K562 (cell line): Measurements from ENCODE around the gene FCHO1. TPM values are rescaled to one million over a fixed set of nuclear protein-coding genes. Genes with fewer than 3 reads are reported as not detected.

ENCODE experiments used
- ATF3 ChIP-seq, 2 experiments: fragments of 450-650 bp in 1 of 2; sonication (generic) in 1 of 2; formaldehyde crosslinking in 1 of 2; IDR thresholded peaks in 1 of 2; conservative IDR thresholded peaks in 1 of 2; 2 replicates each; pipeline versions ENCODE4 v1.6.1 to v1.8.1; 2016 to 2023; ENCODE audit warnings: mild to moderate bottlenecking in 2 of 2, moderate library complexity in 2 of 2, inconsistent platforms in 1 of 2, missing genetic modification reagents in 1 of 2
- CBX5 ChIP-seq: IDR thresholded peaks from 2 replicates; pipeline ENCODE4 v1.6.1; 2014; ENCODE audit warnings: low read depth, borderline replicate concordance
- CREB1 ChIP-seq, 2 experiments: sonication (generic) in 1 of 2; formaldehyde crosslinking in 1 of 2; IDR thresholded peaks; 2 replicates each; pipeline versions ENCODE4 v1.6.1 to v1.8.0; 2012 to 2022; ENCODE audit warnings: inconsistent platforms in 1 of 2, mild to moderate bottlenecking in 1 of 2, missing genetic modification reagents in 1 of 2, moderate library complexity in 1 of 2
- CXXC5 ChIP-seq: fragments of 250-450 bp; sonication (Bioruptor Pico); IDR thresholded peaks from 2 replicates; pipeline ENCODE4 v1.8.0; 2022; ENCODE audit warnings: inconsistent platforms, mild to moderate bottlenecking, moderate library complexity
- EP300 ChIP-seq: IDR thresholded peaks from 2 replicates; pipeline ENCODE4 v1.6.1; 2012; ENCODE audit warnings: low read length, improper control_type of control experiment
- HMGN3 ChIP-seq: IDR thresholded peaks from 2 replicates; pipeline ENCODE4 v1.6.1; 2011; ENCODE audit warnings: borderline replicate concordance, low read depth, mild to moderate bottlenecking, mixed read lengths, low read length; ENCODE audit not compliant: insufficient read length; ENCODE audit errors: extremely low read depth
- KLF1 ChIP-seq: fragments of 450-650 bp; IDR thresholded peaks from 2 replicates; pipeline ENCODE4 v1.6.1; 2016; ENCODE audit warnings: missing genetic modification characterization, missing compliant biosample characterization
- NCOA2 ChIP-seq, 2 experiments: fragments of 450-650 bp; IDR thresholded peaks; 2 replicates each; pipeline ENCODE4 v1.6.1; 2018; ENCODE audit warnings: mild to moderate bottlenecking in 2 of 2, moderate library complexity in 1 of 2; ENCODE audit not compliant: partially characterized antibody in 2 of 2
- NFE2L1 ChIP-seq: fragments of 450-650 bp; IDR thresholded peaks from 2 replicates; pipeline ENCODE4 v1.6.1; 2016; ENCODE audit warnings: missing genetic modification characterization, low read depth, mild to moderate bottlenecking, missing compliant biosample characterization, moderate library complexity, borderline replicate concordance
- PCBP2 ChIP-seq: fragments of 200-400 bp; formaldehyde crosslinking; IDR thresholded peaks from 2 replicates; pipeline ENCODE4 v1.6.1; 2018; ENCODE audit warnings: low read length, low read depth, mild to moderate bottlenecking, moderate library complexity; ENCODE audit not compliant: poor library complexity, severe bottlenecking
- SOX6 ChIP-seq: fragments of 450-650 bp; IDR thresholded peaks from 2 replicates; pipeline ENCODE4 v1.6.1; 2014; ENCODE audit warnings: mild to moderate bottlenecking
- SRF ChIP-seq, 2 experiments: fragments of 250-450, 450-650 bp in 1 of 2; sonication (Bioruptor Pico) in 1 of 2; sonication (generic) in 1 of 2; formaldehyde crosslinking; IDR thresholded peaks; 2 replicates each; pipeline versions ENCODE4 v1.5.0 to v1.5.1; 2020 to 2022; ENCODE audit warnings: mild to moderate bottlenecking in 1 of 2, missing genetic modification reagents in 1 of 2
- TAF15 ChIP-seq: fragments of 200-400 bp; formaldehyde crosslinking; IDR thresholded peaks from 2 replicates; pipeline ENCODE4 v1.6.1; 2017; ENCODE audit warnings: mild to moderate bottlenecking, low read depth, low read length, moderate library complexity
- TAF9B ChIP-seq: fragments of 450-650 bp; IDR thresholded peaks from 2 replicates; pipeline ENCODE4 v1.6.1; 2018; ENCODE audit warnings: mild to moderate bottlenecking; ENCODE audit not compliant: partially characterized antibody
- UBTF ChIP-seq, 2 experiments: IDR thresholded peaks; 2 replicates each; pipeline ENCODE4 v1.6.1; 2012; ENCODE audit warnings: improper control_type of control experiment in 2 of 2, low read depth in 2 of 2, low read length in 2 of 2, borderline replicate concordance in 1 of 2
- XRCC3 ChIP-seq: fragments of 450-650 bp; IDR thresholded peaks from 2 replicates; pipeline ENCODE4 v1.6.1; 2017; ENCODE audit warnings: mild to moderate bottlenecking, moderate library complexity
- ZBTB17 ChIP-seq: fragments of 450-650 bp; formaldehyde crosslinking; IDR thresholded peaks from 2 replicates; pipeline ENCODE4 v1.4.0; 2020; ENCODE audit warnings: mild to moderate bottlenecking
- ZBTB8A ChIP-seq: fragments of 450-650 bp; IDR thresholded peaks from 2 replicates; pipeline ENCODE4 v1.6.1; 2018; ENCODE audit warnings: mild to moderate bottlenecking, moderate library complexity; ENCODE audit not compliant: partially characterized antibody
- ZFPM2 ChIP-seq: fragments of 250-450 bp; sonication (Bioruptor Pico); IDR thresholded peaks from 2 replicates; pipeline ENCODE4 v1.5.1; 2022; ENCODE audit warnings: mild to moderate bottlenecking
- ZNF212 ChIP-seq: fragments of 450-650 bp; formaldehyde crosslinking; IDR thresholded peaks from 2 replicates; pipeline ENCODE4 v1.4.0; 2020; ENCODE audit warnings: mild to moderate bottlenecking
- ZNF583 ChIP-seq: fragments of 250-450 bp; sonication (Bioruptor Pico); IDR thresholded peaks from 2 replicates; pipeline ENCODE4 v1.4.0; 2020
- ZNF707 ChIP-seq: fragments of 250-450 bp; sonication (Bioruptor Pico); conservative IDR thresholded peaks from 2 replicates; pipeline ENCODE4 v1.8.0; 2022; ENCODE audit warnings: inconsistent platforms, mild to moderate bottlenecking, moderate library complexity
- ZSCAN29 ChIP-seq: fragments of 450-650 bp; IDR thresholded peaks from 2 replicates; pipeline ENCODE4 v1.6.1; 2017
- polyA plus RNA-seq, 8 experiments: library from polyadenylated mRNA; depleted of rRNA in 4 of 8; stranded (reverse) in 5 of 8; unstranded in 3 of 8; fragments of >200 nt; fragmentation: Nextera tagmentation in 2 of 8; fragmentation: Illumina TruSeq in 1 of 8; extraction: Ambion mirVana in 2 of 8; extraction: Trizol in 1 of 8; gene quantifications; 2 replicates each; pipeline versions ENCODE4 v1.2.1 to v1.2.3, GENCODE V29; 2011 to 2014; ENCODE audit warnings: inconsistent platforms in 1 of 8, missing spikeins in 1 of 8
- total RNA-seq, 7 experiments: library from RNA; depleted of rRNA in 6 of 7; stranded (reverse); fragments of >200 nt in 6 of 7; fragmentation: Illumina TruSeq in 2 of 7; extraction: Trizol in 2 of 7; gene quantifications; 2 replicates each; pipeline versions ENCODE4 v1.2.1 to v1.2.3, GENCODE V29; 2011 to 2021; ENCODE audit warnings: low replicate concordance in 1 of 7
- TF ChIP-seq, protein P1 (sequence below): fragments of 450-650 bp; IDR thresholded peaks from 2 replicates; pipeline ENCODE4 v1.6.1; 2017; ENCODE audit warnings: mild to moderate bottlenecking, moderate library complexity

Gene FCHO1
- total and polyA plus RNA-seq, 9 of the 15 experiments (the other 6 are each of a cell fraction or from before 2014, with no cell fraction given) = 0.21 to 58.9 (median 18.3) TPM

DNA sequence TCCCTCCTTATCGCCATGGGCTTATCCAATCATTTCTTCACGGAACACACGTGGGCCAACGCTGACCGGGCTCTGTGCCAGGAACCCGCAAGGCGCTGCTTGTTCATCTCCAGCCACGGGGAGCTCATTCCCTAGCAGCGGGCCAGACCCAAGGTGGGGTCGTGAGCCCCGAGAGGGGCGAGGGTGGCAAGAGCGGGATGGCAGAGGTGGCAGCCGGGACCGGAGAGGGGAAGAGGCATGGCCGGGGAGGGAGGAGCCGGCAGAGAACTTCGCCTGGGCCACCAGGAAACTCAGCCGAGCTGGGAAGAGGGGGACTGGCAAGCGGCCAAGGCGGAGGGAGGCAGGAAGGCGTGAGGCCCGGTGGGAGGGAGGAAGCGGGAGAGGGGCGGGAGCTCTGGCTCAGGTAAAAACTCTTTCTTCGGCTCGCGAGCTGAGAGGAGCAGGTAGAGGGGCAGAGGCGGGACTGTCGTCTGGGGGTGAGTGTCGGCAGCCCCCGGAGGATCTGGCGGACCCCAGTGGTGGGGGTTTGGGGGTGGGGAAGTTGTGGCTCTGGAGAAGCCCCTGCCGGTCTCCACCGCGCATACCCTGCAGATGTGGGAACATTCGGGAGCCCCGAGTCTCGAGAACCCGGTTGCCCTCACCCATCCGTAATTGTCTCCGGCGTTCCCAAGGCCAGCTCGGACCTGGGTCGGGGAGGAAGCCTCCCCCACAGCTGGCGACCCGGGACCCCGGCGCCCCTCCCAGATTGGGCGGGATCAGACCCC is 43.6 kb downstream of the FCHO1 start, which contains the start of gene B3GNT3 (continued):
- TF ChIP-seq EP300 (no peak), KLF1 (tag) (no peak), ZSCAN29 (no peak), HMGN3 (no peak), ZFPM2 (CRISPR knock-in tag) (no peak), CREB1 (IDR thresholded peaks at IDR 0.05) (no peak), CREB1 (CRISPR knock-in tag; IDR thresholded peaks at IDR 0.05) (no peak), PCBP2 (no peak), CBX5 (no peak), ZNF583 (CRISPR knock-in tag) (no peak), ZBTB8A (no peak), UBTF (IDR thresholded peaks at IDR 0.05; ENCODE audit: borderline replicate concordance in 1 of 2, low read depth in 2 of 2, low read length in 2 of 2) (no peak), SRF (CRISPR knock-in tag; IDR thresholded peaks at IDR 0.05) (no peak), TAF15 (no peak), ZNF212 (CRISPR knock-in tag) (no peak), NCOA2 (IDR thresholded peaks at IDR 0.05; ENCODE audit: partially characterized antibody in 2 of 2) (no peak), NFE2L1 (tag) (no peak), CXXC5 (CRISPR knock-in tag) (peak; percentile 60), ZBTB17 (CRISPR knock-in tag) (peak; percentile 68; the same call in 1 of the 2 replicates), TAF9B (no peak), XRCC3 (no peak), ATF3 (IDR thresholded peaks at IDR 0.05) (no peak), ATF3 (CRISPR knock-in tag; conservative IDR thresholded peaks at IDR 0.05) (no peak), SOX6 (0 out of 2 replicates have a peak, but pooled peaks have one; percentile 28), ZNF707 (no peak)
- TF ChIP-seq, protein P1, sequence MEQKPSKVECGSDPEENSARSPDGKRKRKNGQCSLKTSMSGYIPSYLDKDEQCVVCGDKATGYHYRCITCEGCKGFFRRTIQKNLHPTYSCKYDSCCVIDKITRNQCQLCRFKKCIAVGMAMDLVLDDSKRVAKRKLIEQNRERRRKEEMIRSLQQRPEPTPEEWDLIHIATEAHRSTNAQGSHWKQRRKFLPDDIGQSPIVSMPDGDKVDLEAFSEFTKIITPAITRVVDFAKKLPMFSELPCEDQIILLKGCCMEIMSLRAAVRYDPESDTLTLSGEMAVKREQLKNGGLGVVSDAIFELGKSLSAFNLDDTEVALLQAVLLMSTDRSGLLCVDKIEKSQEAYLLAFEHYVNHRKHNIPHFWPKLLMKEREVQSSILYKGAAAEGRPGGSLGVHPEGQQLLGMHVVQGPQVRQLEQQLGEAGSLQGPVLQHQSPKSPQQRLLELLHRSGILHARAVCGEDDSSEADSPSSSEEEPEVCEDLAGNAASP = no peak
